Ovary (tissue), 9 donors: ENCODE measurements around the gene NFYC. TPM values are rescaled to one million over a fixed set of nuclear protein-coding genes. Genes with fewer than 3 reads are reported as not detected.

Source experiments
- DNase-seq, 5 donors: peaks; one replicate each; pipeline ENCODE4 v3.0.0-alpha.2; 2019 to 2020
- H3K27ac ChIP-seq, 2 donors: fragments of 200-600 bp; one replicate each; pipeline versions ENCODE4 v1.5.1 to v1.8.0; 2019 to 2022
- H3K27me3 ChIP-seq: fragments of 200-600 bp; one replicate; pipeline ENCODE4 v1.8.0; 2022
- H3K36me3 ChIP-seq: fragments of 200-600 bp; sonication (generic); one replicate; pipeline ENCODE4 v1.5.1; 2019
- H3K4me1 ChIP-seq: one replicate; pipeline ENCODE4 v1.8.1; 2013; ENCODE audit warnings: mild to moderate bottlenecking, moderate library complexity; ENCODE audit not compliant: insufficient read depth
- H3K4me3 ChIP-seq: fragments of 200-600 bp; sonication (generic); one replicate; pipeline ENCODE4 v1.5.1; 2017
- H3K9me3 ChIP-seq, 2 donors: fragments of 200-600 bp in 1 of 2; sonication (generic) in 1 of 2; one replicate each; pipeline versions ENCODE4 v1.5.1 to v1.8.1; 2013 to 2019; ENCODE audit warnings: mild to moderate bottlenecking in 1 of 2, moderate library complexity in 1 of 2
- EP300 ChIP-seq: sonication (generic); formaldehyde crosslinking; IDR thresholded peaks from one replicate; pipeline ENCODE4 v1.6.1; 2017; ENCODE audit warnings: antibody characterized with exemption
- POLR2A ChIP-seq: fragments of 450-650 bp; IDR thresholded peaks from one replicate; pipeline ENCODE4 v1.6.1; 2017; ENCODE audit warnings: antibody characterized with exemption, mild to moderate bottlenecking, moderate library complexity
- WGBS, 3 donors: extraction: QIAGEN DNeasy Blood & Tissue Kit in 1 of 3; methylation state at CpG; one replicate each; pipeline versions ENCODE4 v1.1.5 to v1.1.7; 2013 to 2017; 5-methylcytosine and 5-hydroxymethylcytosine counted together
- intact Hi-C, 4 donors: fragments of 100-400 bp; cut with DNase I; formaldehyde crosslinking; loops; one replicate each; pipeline versions ENCODE4 v1.11.0 to v1.15.1; 2022 to 2023
- polyA plus RNA-seq, 2 donors: library from polyadenylated mRNA; stranded (reverse); fragments of 200-250 nt in 1 of 2; fragments of 350-450 nt in 1 of 2; fragmentation: Illumina TruSeq in 1 of 2; extraction: RNeasy Lipid Tissue Mini Kit (QIAGEN cat#74804) in 1 of 2; gene quantifications; one replicate each; pipeline ENCODE4 v1.2.3, GENCODE V29; 2013 to 2014
- total RNA-seq, 7 donors: library from RNA; depleted of rRNA in 2 of 7; stranded (reverse); fragments of >200 nt in 2 of 7; fragmentation: NEBNext Ultra II Directional in 3 of 7; extraction: Animal tissue kit (Norgen Biotek cat#: 25700) in 3 of 7; gene quantifications; one replicate each; pipeline versions ENCODE4 v1.1.0 to v1.2.4, GENCODE V29; 2016 to 2023
- TF ChIP-seq, protein P1 (sequence below), 3 donors: fragments of 450-650 bp in 2 of 3; fragments of 200-600 bp in 1 of 3; IDR thresholded peaks; one replicate each; pipeline versions ENCODE4 v1.5.1 to v1.8.0; 2016 to 2022; ENCODE audit warnings: antibody characterized with exemption in 3 of 3, mild to moderate bottlenecking in 1 of 3
- donor health status: DM: no; HTN: no; CAD: no; lungs with moderate emphysema.
- donor health status: DM: no; HTN: no; CAD: no.
- donor health status: Bipolar disorder and iron deficiency.
- donor health status: DM: yes; HTN: yes; CAD: no.
- donor health status: DM: no; HTN: no; CAD: no.
- donor health status: DM: yes; HTN: yes; CAD: no.

NFYC gene
- total and polyA plus RNA-seq, 9 donors: 28.8 to 90.9 (median 45.1) TPM

DNA sequence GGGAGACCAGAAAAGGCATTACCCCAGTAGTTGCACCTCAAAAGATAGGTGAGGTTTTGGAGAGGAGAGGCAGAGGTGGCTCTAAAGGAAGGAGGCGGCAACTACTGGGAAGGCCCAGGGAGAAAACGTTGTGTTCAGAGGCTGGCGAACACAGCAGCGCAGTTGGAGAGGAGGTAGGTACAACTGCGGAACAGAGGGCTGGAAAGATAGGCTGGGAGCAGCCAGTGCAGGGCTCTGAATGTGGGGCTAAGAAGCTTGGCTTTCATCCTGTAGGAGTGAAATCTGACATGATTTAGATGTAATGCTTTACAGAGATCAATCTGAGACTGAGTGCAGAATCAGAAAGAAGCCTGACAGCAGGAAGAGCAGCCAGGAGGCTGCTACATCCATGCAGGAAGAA lies 39.0 kb upstream of the NFYC start:
- Histone ChIP-seq H3K9me3 (no peaks in the 10 kb centered on the region), H3K27me3 (no peaks in the 10 kb centered on the region), H3K4me1 (no peaks in the 10 kb centered on the region), H3K36me3 (no peaks in the 10 kb centered on the region), H3K4me3 (no peak overlapping the region), H3K27ac (no peak overlapping the region)
- WGBS, 3 donors: 78 to 85% (median 81%) methylated on average over 5 of the region's 5 CpGs
- intact Hi-C loops: no loop called here
- no peak for DNase-seq
- TF ChIP-seq, protein P1, sequence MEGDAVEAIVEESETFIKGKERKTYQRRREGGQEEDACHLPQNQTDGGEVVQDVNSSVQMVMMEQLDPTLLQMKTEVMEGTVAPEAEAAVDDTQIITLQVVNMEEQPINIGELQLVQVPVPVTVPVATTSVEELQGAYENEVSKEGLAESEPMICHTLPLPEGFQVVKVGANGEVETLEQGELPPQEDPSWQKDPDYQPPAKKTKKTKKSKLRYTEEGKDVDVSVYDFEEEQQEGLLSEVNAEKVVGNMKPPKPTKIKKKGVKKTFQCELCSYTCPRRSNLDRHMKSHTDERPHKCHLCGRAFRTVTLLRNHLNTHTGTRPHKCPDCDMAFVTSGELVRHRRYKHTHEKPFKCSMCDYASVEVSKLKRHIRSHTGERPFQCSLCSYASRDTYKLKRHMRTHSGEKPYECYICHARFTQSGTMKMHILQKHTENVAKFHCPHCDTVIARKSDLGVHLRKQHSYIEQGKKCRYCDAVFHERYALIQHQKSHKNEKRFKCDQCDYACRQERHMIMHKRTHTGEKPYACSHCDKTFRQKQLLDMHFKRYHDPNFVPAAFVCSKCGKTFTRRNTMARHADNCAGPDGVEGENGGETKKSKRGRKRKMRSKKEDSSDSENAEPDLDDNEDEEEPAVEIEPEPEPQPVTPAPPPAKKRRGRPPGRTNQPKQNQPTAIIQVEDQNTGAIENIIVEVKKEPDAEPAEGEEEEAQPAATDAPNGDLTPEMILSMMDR (IDR thresholded peaks at IDR 0.05): no peak
- TF ChIP-seq EP300 (no peak), POLR2A (no peak)

DNA sequence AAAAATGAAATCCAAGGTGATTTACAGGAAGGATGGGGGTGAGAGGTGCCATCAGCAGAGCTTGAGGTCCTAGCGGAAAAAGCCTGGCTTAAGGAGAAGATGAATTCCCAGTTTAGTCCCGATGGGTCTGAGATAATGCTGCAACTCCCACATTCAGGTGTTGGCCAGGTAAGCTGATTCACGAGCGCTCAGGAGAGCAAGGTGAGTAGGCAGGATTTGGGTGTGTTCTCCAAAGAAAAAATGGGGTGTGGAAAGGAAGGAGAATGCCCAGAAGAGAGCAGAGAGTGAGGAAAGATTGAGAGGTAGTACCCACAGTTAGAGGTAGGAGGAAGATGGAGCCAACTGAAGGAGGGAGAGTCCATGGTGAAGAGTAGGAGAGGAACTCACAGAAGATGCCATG lies 38.5 kb upstream of the NFYC start:
- H3K9me3 ChIP-seq: no peaks in the 10 kb centered on the region
- no peak for DNase-seq
- no peak overlapping the region for H3K4me3 ChIP-seq
- TF ChIP-seq POLR2A (no peak), EP300 (no peak)
- TF ChIP-seq, protein P1 (IDR thresholded peaks at IDR 0.05): no peak
- no peaks in the 10 kb centered on the region for H3K27me3 ChIP-seq
- intact Hi-C loops: no loop called here
- WGBS, 3 donors: 84 to 93% (median 88%) methylated on average over 4 of the region's 4 CpGs
- H3K27ac ChIP-seq: no peak overlapping the region
- H3K4me1 ChIP-seq: no peaks in the 10 kb centered on the region
- H3K36me3 ChIP-seq: no peaks in the 10 kb centered on the region

DNA sequence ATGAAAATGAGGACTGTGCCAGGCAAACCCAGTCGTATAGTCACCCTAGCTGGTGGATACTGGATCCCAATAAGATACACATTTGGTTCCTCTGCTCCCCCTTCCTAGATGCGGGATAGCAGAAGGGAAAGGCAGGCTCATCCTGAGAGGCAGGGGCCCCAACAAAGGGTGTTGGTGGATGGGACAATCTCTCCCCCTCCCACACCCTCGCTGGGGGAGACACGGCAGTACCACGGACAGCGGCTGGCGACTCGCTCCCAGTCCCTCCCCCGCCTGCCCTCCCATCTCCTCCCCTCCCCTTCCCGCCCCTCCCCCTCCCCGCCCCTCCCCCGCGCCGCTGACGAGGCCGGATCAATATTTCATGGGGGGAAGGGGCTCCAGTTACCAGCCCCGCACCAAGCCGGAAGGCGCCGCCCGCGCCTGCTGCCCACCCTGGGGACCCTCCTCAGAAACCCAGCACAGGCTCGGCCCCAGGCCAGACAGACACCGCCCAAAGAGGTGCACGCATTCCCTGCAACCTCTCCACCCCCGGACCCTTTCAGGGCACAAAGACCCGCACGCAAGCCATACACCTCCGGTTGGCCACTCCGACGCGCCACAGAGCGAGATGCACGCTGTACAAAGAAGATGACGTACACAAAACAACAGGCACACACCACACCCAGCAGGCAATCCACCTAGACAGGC lies 37.5 kb upstream of the NFYC start:
- no peak for DNase-seq
- H3K27ac ChIP-seq: no peak overlapping the region
- intact Hi-C loops: no loop called here
- no peaks in the 10 kb centered on the region for H3K9me3 ChIP-seq
- 10 to 14% (median 11%) methylated on average over 27 to 31 of the region's 35 CpGs for WGBS, 3 donors
- H3K4me3 ChIP-seq: no peak overlapping the region
- no peaks in the 10 kb centered on the region for H3K36me3 ChIP-seq
- TF ChIP-seq, protein P1 (IDR thresholded peaks at IDR 0.05): no peak
- TF ChIP-seq EP300 (no peak), POLR2A (no peak)
- H3K27me3 ChIP-seq: no peaks in the 10 kb centered on the region
- H3K4me1 ChIP-seq: no peaks in the 10 kb centered on the region

DNA sequence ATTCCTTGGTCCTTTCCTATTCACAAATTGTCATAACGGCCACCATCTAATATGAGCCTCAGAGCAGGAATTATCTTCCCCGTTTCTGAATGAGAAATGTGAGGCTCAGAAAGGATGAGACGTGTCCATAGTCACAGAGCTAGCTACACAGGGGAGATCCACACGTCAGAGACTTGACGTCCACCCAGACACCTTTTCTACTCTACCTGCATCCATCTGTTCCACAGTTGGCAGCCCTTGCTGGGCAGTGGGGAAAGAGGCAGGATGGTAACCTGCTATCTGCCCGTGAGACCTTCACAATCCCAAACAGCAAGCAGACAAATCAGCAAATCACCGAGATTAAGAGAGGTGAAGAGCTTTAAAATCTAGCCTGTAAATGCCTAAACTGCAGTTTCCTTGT lies 34.5 kb upstream of the NFYC start:
- H3K27ac ChIP-seq: no peak overlapping the region
- no peak overlapping the region for H3K4me3 ChIP-seq
- no peaks in the 10 kb centered on the region for H3K36me3 ChIP-seq
- H3K4me1 ChIP-seq: no peaks in the 10 kb centered on the region
- DNase-seq: no peak
- 79 to 90% (median 80%) methylated on average over 7 of the region's 7 CpGs for WGBS, 3 donors
- TF ChIP-seq EP300: no peak
- TF ChIP-seq, protein P1 (IDR thresholded peaks at IDR 0.05): no peak
- no peak for TF ChIP-seq POLR2A
- intact Hi-C loops: no loop called here
- no peaks in the 10 kb centered on the region for H3K9me3 ChIP-seq
- no peaks in the 10 kb centered on the region for H3K27me3 ChIP-seq
